ENCODE data around the gene SRP9. TPM values are rescaled to one million over a fixed set of nuclear protein-coding genes. Genes with fewer than 3 reads are reported as not detected.
A peak's percentile ranks its signal among the peaks of the same experiment; 100 is the strongest.

The SRP9 gene
- total RNA-seq, 1 experiment from 2014 or later = 282 TPM

DNA sequence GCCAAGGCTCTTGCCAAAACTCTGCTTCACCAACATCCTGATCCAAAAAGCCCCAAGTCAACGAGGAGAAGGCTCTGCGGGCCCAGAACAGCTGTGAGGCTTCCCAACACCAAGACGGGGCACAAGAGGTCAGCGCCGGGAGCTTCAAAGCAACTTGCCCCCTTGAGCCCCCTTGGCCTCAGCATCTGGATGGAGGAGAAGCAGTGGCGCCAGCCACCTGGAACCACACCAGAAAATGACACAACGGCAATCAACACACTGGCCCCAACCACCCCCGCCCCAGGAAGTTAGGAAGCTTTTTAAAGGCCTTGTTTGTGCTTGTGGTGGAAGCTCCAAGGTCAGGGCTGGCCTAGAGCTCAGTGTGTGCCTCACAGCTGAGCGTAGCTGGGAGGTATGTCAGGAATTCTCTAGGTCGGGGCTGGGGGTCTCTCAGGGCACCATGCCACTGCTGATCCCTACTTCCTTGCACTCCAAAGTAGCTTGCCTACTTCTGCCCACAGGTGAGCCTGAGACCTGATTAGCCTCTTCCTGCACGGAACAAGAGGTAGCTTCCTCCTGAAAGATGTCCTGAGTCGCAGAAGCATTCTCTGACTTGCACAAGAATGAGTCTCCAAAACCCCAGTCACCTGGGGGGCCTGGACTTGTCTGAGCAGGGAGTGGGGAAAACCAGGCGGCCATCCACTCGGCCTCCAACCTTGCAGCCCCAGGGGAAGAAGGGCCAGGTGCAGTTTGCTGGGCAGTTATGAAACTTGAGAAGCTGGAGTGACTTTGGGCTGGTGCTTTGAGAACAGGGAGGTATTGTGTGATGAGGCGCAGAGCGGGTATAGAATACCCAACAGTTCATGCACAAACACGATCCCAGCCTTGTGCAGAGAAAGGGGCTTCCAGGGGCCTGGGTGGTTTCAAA lies 9.7 kb upstream of the SRP9 start:
- H3K36me3 ChIP-seq (ENCODE audit: control insufficient read depth, insufficient read depth, low read length) = no peaks in the 10 kb centered on the region
- 0 out of 2 replicates have a peak, but pooled peaks have one; percentile 14 for ATAC-seq
- ChIA-PET CTCF (interaction anchor here (0.6 to 0.7 kb wide), 2 partner anchors 56 to 293 kb away, joined by 4 to 8 read pairs; no protein-coding TSS in a partner anchor), POLR2A (interaction anchor here (0.6 kb wide), 3 partner anchors 21 to 63 kb away, joined by 3 to 15 read pairs (median 4); no protein-coding TSS in a partner anchor)
- TF ChIP-seq TCF7L2 (IDR thresholded peaks at IDR 0.05; ENCODE audit: low read depth, low read length) = 0 out of 2 replicates have a peak, but pooled peaks have one; percentile 43
- TF ChIP-seq, protein P1, sequence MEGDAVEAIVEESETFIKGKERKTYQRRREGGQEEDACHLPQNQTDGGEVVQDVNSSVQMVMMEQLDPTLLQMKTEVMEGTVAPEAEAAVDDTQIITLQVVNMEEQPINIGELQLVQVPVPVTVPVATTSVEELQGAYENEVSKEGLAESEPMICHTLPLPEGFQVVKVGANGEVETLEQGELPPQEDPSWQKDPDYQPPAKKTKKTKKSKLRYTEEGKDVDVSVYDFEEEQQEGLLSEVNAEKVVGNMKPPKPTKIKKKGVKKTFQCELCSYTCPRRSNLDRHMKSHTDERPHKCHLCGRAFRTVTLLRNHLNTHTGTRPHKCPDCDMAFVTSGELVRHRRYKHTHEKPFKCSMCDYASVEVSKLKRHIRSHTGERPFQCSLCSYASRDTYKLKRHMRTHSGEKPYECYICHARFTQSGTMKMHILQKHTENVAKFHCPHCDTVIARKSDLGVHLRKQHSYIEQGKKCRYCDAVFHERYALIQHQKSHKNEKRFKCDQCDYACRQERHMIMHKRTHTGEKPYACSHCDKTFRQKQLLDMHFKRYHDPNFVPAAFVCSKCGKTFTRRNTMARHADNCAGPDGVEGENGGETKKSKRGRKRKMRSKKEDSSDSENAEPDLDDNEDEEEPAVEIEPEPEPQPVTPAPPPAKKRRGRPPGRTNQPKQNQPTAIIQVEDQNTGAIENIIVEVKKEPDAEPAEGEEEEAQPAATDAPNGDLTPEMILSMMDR (IDR thresholded peaks at IDR 0.05) = no peak
- TF ChIP-seq, protein P2, sequence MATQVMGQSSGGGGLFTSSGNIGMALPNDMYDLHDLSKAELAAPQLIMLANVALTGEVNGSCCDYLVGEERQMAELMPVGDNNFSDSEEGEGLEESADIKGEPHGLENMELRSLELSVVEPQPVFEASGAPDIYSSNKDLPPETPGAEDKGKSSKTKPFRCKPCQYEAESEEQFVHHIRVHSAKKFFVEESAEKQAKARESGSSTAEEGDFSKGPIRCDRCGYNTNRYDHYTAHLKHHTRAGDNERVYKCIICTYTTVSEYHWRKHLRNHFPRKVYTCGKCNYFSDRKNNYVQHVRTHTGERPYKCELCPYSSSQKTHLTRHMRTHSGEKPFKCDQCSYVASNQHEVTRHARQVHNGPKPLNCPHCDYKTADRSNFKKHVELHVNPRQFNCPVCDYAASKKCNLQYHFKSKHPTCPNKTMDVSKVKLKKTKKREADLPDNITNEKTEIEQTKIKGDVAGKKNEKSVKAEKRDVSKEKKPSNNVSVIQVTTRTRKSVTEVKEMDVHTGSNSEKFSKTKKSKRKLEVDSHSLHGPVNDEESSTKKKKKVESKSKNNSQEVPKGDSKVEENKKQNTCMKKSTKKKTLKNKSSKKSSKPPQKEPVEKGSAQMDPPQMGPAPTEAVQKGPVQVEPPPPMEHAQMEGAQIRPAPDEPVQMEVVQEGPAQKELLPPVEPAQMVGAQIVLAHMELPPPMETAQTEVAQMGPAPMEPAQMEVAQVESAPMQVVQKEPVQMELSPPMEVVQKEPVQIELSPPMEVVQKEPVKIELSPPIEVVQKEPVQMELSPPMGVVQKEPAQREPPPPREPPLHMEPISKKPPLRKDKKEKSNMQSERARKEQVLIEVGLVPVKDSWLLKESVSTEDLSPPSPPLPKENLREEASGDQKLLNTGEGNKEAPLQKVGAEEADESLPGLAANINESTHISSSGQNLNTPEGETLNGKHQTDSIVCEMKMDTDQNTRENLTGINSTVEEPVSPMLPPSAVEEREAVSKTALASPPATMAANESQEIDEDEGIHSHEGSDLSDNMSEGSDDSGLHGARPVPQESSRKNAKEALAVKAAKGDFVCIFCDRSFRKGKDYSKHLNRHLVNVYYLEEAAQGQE (IDR thresholded peaks at IDR 0.05; ENCODE audit: insufficient read depth in 1 of 2, low read depth in 2 of 2, low read length in 1 of 2) = no peak
- in situ Hi-C loops (cut with HindIII; ENCODE audit: low pct_unique_long_range_greater_than_20kb, low sequenced_read_pairs) (no loop called here), intact Hi-C loops (cut with micrococcal nuclease; ENCODE audit: unreplicated experiment) (no loop called here)
- no TSS peak for BruUV-seq (replicated peaks)
- peak overlapping the region; percentile 25 for H3K27ac ChIP-seq (ENCODE audit: low read length)
- peaks cover 36% of the 10 kb centered on the region for H3K4me1 ChIP-seq (ENCODE audit: control insufficient read depth, insufficient read depth, low read length)
- H3K4me3 ChIP-seq (ENCODE audit: low read depth in 2 of 2, low read length in 2 of 2) = no peak overlapping the region
- DNase-seq (ENCODE audit: low read depth, low spot score) = no peak
- no peaks in the 10 kb centered on the region for H3K9me3 ChIP-seq (ENCODE audit: control insufficient read depth, insufficient read depth, low read depth, low read length)
- no peaks in the 10 kb centered on the region for H3K27me3 ChIP-seq (ENCODE audit: control insufficient read depth, insufficient read depth, low read length)

DNA sequence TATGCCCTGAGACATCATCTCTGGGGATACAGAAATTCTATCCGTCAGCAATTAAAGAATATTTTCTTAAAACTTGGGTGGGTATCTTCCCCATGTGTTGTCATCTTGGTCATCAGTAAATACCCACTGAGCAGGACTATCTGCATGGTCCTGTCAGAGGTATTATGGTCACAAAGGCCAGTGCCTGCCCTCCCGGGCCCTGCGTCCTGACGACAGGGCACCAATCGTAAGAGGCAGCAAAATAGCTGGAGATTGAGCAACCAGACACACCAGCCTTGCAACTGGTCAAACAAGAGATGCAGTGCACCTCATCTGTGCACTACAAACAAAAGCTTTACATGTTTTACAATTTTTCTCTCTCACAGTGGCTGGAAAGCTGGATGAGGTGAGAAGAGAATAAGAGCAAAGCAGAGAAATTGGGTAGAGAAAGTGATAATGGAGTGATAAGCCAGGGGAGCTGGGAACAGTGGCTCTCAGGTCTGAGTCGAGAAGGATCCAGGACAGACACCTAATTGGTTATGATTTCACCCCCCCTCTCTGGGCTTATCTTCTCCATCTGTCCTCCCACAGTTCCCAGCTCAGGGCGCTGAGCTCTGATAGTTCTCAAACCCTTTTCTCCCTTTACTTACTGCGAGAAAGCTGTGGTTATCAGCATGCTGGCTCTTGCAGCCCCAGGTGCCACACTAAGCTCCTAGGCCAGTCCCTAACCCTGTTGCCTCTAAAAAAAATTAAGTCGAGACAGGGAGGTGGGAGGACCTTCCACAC lies 8.8 kb upstream of the SRP9 start:
- BruUV-seq (replicated peaks) = no TSS peak
- TF ChIP-seq TCF7L2 (IDR thresholded peaks at IDR 0.05; ENCODE audit: low read depth, low read length) (no peak), SIN3A (IDR thresholded peaks at IDR 0.05; ENCODE audit: borderline replicate concordance, insufficient read depth, low read depth, low read length) (no peak), POLR2AphosphoS5 (IDR thresholded peaks at IDR 0.05; ENCODE audit: low read depth, low read length) (no peak)
- TF ChIP-seq, protein P2 (IDR thresholded peaks at IDR 0.05; ENCODE audit: insufficient read depth in 1 of 2, low read depth in 2 of 2, low read length in 1 of 2) = no peak
- TF ChIP-seq, protein P1 (IDR thresholded peaks at IDR 0.05) = no peak
- ChIA-PET CTCF (interaction anchor here (0.6 to 0.7 kb wide), 2 partner anchors 10 to 294 kb away, joined by 4 to 8 read pairs; no protein-coding TSS in a partner anchor), POLR2A (interaction anchor here (0.5 to 1.1 kb wide), 4 partner anchors 9 to 340 kb away, joined by 3 to 5 read pairs (median 3); partner anchors contain the start of gene SRP9)
- H3K4me1 ChIP-seq (ENCODE audit: control insufficient read depth, insufficient read depth, low read length) = peaks cover 43% of the 10 kb centered on the region
- no peaks in the 10 kb centered on the region for H3K27me3 ChIP-seq (ENCODE audit: control insufficient read depth, insufficient read depth, low read length)
- in situ Hi-C loops (cut with HindIII; ENCODE audit: low pct_unique_long_range_greater_than_20kb, low sequenced_read_pairs) (no loop called here), intact Hi-C loops (cut with micrococcal nuclease; ENCODE audit: unreplicated experiment) (no loop called here)
- no peaks in the 10 kb centered on the region for H3K9me3 ChIP-seq (ENCODE audit: control insufficient read depth, insufficient read depth, low read depth, low read length)
- H3K4me3 ChIP-seq (ENCODE audit: low read depth in 2 of 2, low read length in 2 of 2) = no peak overlapping the region
- ATAC-seq (no peak), DNase-seq (ENCODE audit: low read depth, low spot score) (no peak)
- peak overlapping the region; percentile 10 for H3K27ac ChIP-seq (ENCODE audit: low read length)
- H3K36me3 ChIP-seq (ENCODE audit: control insufficient read depth, insufficient read depth, low read length) = no peaks in the 10 kb centered on the region

Data from Panc1 (cell line).